GM18909 (cell line): ENCODE data around the gene HMCN2.

Experiments
- ATAC-seq: cut with Tn5 transposase; IDR thresholded peaks from one replicate; pipeline ENCODE4 v1.9.1; 2021; ENCODE audit warnings: mild to moderate bottlenecking; ENCODE audit not compliant: unreplicated experiment, poor library complexity

Gene HMCN2

DNA sequence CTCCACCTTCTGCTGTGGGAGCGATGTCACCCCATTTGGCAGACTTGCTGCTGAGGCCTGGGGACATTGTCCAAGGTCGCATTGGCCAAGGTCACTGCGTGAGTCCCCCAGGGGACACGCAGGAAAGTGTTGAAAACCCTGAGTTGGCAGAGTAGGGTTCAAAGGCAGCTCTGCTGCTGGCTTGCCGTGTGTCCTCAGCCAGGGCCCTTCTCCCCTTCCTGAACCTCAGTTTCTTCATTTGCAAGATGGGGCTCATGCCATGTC, 193.2 kb downstream of the HMCN2 start:
- no peak for ATAC-seq

DNA sequence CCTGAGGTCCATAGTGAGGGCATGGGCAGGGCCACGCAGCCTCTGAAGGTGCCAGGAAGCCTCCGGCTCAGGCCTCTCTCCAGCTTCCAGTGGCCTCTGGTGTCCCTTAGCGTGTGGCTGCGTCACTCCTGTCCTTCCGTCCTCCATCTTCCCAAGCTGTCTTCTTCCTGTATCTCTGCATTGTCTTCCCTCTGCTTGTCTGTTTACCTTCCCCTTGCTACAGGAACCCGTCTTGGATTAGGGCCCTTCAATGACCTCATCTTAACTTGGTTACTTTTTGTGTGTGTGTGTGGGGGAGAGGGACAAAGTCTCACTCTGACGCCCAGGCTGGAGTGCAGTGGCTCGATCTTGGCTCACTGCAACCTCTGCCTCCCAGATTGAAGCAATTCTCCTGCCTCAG, 193.6 kb downstream of the HMCN2 start:
- ATAC-seq: no peak

DNA sequence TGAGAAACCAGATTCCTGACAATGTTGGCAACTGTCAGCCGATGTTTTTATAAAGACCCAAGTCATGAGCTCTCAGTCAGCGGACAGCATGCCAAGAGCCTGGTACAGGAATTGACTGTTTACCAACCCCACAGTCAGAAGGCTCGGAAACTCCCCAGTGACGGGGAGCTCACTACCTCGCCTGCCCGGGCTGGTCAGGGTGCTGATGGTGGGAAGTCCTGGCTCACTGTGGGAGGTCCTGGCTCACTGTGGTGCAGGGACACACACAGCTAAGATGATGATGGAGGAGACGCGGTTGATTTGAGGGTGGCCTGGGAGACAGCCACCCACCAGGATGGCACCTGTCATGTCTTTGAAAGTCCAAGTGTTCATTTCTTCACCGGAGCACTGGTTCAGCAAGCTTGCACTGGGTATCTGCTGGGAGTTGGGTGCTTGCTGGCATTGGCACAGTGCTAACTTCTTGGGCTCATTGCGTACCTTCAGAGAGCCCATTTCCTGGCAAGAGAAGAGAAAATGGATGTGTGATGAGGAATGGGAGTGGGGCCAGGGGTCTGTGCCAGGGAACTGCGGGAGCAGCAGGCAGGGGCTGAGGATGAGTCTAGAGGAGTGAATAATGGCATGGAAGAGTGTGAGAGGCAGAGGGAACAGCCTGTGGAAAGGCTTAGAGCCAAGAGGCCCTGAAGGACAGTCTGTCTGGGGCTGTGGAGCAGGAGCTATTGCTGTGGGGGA, 194.5 kb downstream of the HMCN2 start:
- ATAC-seq: no peak

DNA sequence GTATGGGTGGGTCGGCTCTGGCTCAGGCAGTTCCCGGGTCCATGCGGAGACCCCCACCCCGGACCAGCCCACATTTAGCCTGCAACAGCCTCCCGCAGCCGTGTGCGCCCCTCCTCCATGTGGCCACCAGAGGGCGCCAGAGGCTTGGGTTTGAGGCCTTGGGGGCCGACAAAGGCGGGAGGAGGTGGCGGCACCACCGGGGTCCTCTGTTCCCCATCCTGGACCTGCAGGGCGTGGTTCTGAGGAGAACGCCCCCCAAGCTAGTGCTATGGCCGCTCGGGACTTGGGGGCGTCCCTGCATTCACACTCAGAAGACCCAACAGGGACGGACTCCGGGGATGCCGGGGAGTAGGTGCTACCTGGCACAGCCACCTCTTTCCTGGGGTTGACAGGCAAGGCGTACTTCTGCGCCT, 195.7 kb downstream of the HMCN2 start:
- no peak for ATAC-seq

DNA sequence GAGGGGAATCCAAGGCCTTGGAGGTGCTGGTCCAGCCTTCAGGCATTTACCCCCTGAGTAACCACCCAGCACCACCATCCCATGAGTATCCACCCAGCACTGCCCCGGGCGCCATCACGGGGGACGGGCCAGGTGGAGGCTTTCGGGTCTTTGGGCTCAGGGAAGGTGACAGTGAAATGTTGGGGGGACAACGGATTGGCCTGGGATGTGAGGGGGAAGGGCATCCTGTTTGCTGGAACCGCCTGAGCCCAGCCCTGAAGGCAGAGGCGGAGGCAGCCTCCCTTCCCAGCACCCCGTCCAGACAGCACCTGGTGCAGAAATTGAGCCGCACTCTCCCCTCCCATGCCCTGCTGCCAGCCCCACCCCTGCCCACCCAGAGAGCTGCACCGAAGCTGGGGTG, 196.2 kb downstream of the HMCN2 start:
- no peak for ATAC-seq

DNA sequence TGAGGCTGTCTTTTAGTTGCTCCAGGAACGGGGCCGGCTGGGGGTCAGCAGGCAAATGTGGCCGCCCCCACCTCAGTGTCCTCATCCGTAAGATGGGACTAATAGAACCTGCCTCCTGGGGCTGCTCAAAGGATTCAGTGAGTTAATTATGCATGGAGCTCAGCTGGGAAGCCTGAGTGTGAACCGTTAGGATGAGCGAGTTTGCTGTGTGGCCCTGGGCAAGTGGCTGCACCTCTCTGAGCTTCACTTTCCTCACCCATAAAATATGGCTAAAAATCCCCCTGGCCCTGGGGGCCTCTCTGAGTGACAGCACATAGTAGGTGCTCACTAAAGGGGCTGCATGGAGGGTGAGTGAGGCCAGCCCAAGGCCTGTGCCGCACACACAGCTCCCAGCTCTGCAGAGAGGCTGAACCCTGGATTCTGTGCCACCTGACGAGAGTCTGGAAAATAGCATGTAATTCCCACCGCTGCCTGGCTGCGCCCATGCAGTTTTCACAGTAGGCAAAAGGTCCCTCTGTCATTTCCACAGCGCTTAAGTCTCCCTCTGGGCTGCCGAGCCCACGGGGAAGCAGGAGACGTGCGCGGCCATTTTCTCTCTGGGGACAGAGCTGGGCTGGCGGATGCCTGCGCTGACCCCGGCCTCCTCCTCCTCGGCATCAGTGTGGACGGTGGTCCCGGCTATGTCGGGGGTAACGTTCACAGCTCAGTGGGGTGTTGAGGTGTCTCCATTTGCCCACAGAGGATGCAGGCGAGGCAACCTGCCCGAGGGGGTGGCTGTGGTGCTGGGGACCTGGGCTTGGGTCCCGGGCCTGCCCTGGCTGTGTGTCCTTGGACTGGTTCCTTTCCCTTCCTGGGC, 197.4 kb downstream of the HMCN2 start:
- ATAC-seq: no peak

DNA sequence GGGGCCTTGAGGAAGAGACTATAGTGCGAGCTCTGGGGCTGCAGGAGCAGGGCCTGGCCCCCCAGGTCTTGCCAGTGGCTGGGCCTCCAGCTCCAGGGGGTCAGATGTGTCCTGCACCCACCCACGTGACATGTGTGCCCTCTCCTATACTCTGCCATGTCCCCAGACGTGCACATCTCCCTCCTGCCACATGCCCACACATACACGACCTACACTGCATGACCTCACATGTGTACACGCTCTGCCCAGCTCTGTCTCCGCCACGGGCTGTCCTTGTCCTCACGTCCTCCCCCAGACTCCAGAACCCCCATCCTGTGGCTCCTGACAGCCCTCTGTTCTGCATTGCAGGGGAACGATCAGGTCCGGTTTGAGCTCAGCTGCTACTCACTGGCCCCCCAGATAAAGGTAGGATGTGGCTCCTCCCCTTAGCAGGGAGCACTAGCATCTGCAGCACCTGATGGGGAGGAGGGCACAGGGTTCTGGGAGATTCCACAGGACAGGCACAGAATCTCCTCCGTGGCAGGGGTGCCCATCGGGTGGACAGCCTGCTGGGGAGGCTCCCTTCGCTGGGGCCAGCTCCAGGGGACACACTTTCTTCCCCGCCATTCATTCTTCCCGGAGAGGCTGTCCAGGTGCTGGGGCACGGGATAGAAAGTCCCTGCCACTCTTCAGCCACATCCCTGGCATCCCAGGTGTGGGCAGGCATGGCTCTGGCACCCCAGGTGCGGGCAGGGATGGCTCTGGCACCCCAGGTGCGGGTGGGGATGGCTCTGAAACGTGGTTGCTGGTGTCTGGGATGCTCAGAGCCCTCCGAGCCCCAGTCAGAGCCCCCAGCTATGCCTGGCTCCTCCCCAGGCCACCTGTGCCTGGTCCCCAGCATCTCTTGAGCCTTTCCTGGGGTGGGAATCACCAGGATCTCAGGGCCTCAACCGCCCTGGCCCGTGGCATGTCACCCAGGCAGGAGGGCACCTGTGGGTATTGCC, 198.5 kb downstream of the HMCN2 start:
- ATAC-seq: no peak

DNA sequence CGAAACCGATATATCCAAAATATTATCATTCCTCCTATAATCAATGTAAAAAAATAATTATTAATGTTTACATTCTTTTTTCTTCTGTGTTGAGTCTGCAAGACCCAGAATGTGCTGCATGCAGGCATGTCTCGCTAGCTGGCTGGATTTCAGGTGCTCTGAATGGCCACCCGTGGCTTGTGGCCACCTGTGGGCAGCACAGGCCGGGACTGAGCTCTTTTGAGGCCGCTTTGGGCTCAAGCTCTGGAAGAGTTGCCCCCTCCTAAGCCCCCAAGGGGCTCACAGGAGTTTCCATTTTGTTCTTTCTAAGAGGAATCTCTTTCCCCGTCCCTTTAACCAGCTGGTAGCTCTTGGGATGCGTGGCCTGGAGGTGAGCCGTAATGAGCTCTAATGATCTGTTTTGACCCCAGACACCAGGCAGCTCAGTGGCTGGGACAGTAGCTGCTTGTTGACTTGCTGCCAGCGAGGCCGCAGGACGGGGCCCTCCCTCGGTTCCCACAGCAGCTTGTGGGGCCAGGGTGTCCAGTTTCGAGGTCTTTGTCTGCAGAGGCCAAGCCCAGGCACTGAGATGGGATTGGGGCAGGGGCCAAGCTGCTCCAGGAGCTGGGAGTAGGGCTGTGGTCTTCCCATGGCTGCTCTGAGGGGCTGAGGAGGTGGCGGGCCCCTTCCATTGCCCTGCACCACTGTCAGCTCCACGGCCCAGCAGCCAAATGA, 200.0 kb downstream of the HMCN2 start:
- no peak for ATAC-seq

DNA sequence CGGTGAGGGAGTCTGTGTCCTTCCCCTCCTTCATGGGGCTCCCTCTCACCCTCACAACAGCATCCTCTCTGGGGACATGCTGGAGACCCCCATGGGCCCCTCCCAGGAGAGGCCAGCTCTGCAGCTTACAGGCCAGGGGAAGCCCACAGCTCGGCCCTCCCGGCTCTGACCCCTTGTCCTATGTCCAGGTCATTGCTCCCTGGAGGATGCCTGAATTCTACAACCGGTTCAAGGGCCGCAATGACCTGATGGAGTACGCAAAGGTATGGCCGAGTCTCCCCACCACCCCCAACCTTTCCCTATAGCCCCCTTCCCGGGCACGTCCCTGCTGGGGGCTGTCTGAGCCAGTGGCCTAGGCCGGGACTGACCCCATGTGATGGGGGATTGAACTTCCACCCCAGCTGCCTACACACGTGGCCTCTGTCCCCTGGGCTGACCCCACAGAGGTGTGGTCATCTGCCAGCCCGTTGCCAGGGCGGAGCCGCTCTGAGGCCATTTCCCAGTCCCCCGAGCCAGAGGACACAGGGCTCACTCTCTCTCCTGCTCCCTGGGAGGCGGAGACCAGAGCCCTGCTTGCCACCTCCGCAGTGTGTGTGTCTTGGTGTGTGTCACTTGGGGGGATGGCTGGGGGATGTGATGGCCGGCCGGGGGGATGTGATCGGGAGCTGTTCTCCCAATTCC, 201.1 kb downstream of the HMCN2 start:
- no peak for ATAC-seq

DNA sequence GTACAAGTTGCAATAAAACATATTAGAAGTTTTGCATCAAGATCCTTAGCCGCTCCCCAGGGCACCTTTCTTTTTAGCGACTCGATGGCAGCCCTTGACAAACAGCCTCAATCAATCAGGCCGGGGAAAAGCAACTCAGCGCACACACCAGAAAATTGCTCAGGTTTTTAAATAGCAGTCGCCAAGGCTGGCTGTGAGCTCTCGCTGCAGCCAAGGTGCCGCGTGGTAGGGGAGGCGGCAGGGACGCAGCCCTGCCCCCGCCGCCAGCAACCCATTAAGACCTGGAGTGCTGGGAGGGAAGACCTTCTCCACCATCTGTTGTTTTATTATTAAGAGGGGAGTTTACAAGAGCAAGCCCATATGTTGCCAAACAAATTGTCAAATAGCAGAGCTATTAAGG, 201.8 kb downstream of the HMCN2 start:
- no peak for ATAC-seq

DNA sequence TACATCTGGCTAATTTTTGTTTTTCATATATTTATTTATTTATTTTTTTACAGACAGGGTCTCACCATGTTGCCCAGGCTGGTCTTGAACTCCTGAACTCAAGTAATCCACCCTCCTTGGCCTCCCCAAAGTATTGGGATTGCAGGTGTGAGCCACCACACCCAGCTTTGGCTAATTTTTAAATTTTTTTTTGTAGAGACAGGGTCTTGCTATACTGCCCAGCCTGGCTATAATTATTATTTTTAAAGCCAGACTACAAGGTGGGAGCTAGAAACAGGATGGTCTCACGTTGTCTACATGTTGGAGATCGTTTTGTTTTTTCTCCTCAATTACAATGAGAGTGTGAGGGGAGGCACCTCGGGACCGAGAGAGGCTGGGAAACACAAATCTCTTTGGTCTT, 203.0 kb downstream of the HMCN2 start:
- no peak for ATAC-seq

DNA sequence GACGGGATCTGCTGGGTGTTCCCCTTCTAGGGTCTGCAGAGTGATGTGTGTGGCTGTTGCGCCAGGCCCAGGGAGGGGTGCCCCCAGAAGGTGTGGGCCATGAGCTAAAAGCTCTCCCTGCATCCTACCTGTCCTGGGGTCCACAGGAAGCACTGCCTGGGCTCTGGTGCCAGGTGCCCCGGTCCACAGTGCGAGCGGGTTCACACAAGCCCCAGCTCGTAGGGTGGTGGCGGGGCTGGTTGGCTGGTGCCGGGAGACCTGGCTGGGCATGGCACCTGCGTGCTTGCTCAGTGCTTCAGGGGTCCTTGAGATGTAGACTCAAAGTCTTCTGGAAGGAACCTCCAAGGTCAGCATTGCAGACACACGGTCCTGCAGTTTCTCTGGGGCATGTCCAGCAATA, 204.7 kb downstream of the HMCN2 start:
- no peak for ATAC-seq

DNA sequence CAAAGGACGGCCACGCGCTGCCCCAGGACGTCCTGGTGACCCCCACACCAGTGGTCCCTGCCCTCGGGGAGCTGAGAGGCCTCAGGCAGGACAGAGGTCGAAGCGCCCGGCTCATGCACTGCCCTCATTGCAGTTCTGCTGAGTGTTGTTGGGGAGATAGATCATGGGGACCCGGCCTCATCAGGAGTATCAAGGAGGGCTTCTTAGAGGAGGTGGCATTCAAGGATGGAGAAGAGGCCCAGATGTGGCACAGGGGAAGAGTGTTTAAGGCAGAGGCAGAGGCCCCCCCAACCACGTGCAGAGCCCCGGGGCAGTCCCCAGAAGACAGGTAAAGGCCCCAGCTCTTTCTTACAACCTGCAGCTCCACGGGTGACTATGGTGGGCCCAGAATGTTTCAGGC, 205.4 kb downstream of the HMCN2 start:
- ATAC-seq: no peak

DNA sequence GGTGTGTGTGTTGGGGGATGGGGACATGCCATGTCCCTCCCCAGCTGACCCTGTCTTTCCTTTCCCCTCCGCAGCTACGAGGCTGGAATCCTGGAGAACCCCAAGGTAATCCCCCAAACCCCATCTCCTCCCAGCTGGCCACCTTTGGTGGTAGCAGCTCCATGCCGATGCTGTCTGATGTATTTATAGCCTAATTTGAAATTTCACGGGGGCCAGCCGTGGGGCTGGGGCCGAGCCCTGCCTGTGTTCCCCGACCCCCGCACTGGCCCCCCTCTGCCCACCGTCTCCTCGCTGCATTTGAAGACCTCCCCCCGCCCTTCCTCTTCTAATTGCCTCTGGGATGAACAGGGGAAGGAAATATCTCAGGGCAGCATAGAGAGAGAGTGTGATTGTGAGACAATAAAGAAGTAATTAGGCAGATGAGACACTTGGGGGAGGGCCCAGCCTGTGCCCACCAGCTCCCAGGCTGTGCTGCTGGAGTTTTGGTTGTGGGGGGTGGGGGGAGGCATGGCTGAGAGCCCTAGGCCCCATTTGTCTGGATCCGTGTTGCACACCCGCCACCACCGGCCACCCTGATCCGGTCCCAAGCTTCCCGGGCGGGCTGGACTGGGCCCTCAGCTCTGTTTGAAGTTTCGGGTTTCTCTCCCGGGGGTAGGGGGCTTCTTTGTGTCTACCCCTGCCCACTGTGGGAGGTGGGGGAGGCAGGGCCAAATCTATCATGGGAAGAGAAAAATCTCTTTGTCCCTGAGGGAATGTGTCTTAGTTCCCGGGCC, 206.0 kb downstream of the HMCN2 start:
- no peak for ATAC-seq

DNA sequence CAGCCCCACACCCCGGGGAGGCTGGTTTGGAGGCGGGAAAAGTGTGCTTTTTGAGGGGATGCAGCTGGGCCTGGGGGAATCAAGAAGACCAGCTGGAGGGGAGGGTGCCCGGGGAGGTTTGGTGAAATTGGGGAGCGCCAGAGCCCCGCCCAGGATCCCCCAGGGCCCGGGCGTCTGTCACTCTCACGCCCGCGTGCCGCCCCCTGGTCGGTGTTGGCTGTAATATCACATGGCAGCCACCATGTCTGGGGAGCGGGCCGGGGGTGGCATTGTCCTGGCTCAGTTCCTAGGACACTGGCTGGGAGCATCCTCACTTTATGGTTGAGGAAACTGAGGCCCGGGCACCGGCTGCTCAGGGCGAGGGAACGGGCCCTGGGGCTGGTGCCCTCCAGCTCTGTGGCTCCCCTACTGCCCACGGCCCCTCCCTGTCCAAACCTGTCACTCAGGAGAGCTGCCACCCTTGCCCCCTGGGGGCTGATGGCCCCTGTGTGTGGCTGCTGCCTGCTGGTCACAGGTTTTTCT, 206.7 kb downstream of the HMCN2 start:
- ATAC-seq: no peak

DNA sequence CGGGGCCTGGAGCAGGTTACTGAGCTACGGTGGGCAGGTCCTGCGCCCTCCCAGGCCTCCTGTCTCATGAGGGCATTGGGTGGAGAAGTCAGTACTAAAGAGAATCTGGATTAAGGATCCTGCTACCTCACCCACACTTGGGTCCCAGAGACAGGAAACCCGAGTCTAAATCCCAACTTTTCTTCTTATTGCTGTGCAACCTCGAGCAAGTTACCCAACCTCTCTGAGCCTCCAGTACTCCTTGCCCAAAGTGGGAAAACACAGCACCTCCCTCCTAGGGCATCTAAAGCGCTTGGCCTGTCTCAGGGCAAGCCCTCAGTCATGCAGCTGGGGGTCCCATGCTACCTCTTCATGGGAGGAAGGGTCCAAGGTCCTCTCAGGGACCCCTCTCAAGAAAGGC, 207.4 kb downstream of the HMCN2 start:
- ATAC-seq: no peak

DNA sequence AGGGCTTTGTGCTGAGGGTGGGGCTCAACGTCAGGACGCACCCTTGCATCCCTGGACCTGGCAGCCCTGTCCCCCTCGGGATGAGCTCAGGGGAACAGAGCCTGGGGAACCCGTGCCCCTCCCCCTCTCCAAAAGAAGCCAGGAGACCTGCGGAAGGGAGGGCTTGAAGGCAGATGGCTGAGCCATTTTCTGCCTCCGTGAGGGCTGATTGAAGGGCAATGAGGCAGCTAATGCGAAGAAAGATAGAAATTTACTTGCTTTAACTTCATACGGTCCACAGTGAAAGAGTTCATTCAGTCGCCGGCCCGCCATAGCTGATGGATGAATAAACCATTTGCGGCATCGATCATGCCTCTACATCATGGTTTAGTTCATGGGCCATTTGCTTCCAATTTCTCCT, 208.0 kb downstream of the HMCN2 start:
- ATAC-seq: no peak

DNA sequence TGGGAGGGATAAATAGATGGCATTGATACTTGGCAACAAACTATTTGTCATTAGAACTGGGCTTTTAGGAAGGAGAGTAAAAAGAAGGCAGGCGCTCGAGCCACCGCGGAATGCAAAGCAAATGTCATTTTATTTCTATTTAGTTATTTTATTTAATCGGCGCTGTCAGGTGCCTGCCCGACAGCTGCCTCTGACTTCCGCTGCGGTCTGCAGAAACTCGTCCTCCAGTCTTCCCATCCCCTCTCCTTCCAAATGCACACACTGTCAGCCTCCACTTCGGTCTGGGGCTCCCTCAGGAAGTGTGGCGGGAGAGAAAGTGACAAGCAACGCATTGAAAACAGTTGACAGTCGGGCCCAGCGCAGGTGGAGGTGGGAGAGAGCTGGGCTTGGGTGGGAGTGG, 208.5 kb downstream of the HMCN2 start:
- ATAC-seq: no peak
